Progenitor cell of endocrine pancreas (in vitro differentiated cells): ENCODE data around the gene ACKR4. TPM values are rescaled to one million over a fixed set of nuclear protein-coding genes. Genes with fewer than 3 reads are reported as not detected.

Experiments
- DNase-seq: peaks from one replicate; pipeline ENCODE4 v3.0.0; 2021; ENCODE audit warnings: low spot score; ENCODE audit not compliant: unreplicated experiment
- H3K27ac Mint-ChIP-seq: 2 replicates; pipeline ENCODE4 v1.8.0; 2021; ENCODE audit warnings: mild to moderate bottlenecking, moderate library complexity, mixed read lengths
- H3K27me3 Mint-ChIP-seq: 2 replicates; pipeline ENCODE4 v1.8.0; 2021; ENCODE audit warnings: mixed read lengths
- H3K36me3 Mint-ChIP-seq: 2 replicates; pipeline ENCODE4 v1.8.0; 2022; ENCODE audit warnings: mixed read lengths; ENCODE audit not compliant: insufficient read depth
- H3K4me1 Mint-ChIP-seq: 2 replicates; pipeline ENCODE4 v1.8.0; 2021; ENCODE audit warnings: low read depth, mixed read lengths
- H3K4me3 Mint-ChIP-seq: 2 replicates; pipeline ENCODE4 v1.8.0; 2021; ENCODE audit warnings: low read depth, mild to moderate bottlenecking, moderate library complexity, mixed read lengths
- H3K9me3 Mint-ChIP-seq: 2 replicates; pipeline ENCODE4 v1.8.0; 2021; ENCODE audit warnings: low read depth, mixed read lengths
- CTCF ChIP-seq: fragments of 200-600 bp; sonication (generic); IDR thresholded peaks from one replicate; pipeline ENCODE4 v1.5.0; 2021; ENCODE audit warnings: antibody characterized with exemption, mild to moderate bottlenecking; ENCODE audit not compliant: unreplicated experiment
- total RNA-seq: library from RNA; stranded (reverse); gene quantifications from 2 replicates; pipeline ENCODE4 v1.2.1, GENCODE V29; 2021

The ACKR4 gene
- total RNA-seq, 1 donor from 2014 or later, result not detected

- H3K36me3 Mint-ChIP-seq, result peaks cover 3% of the 10 kb centered on the region
- no peaks in the 10 kb centered on the region for H3K9me3 Mint-ChIP-seq
- no peak for TF ChIP-seq CTCF
- no peak overlapping the region for H3K27ac Mint-ChIP-seq
- DNase-seq, result no peak
- no peaks in the 10 kb centered on the region for H3K4me1 Mint-ChIP-seq
- H3K4me3 Mint-ChIP-seq, result no peak overlapping the region
- no peaks in the 10 kb centered on the region for H3K27me3 Mint-ChIP-seq
These were observed 46.3 kb downstream of the ACKR4 start for GRCh38 chr3:132643366-132643765.

GRCh38 chr3:132645058-132645457 is 48.0 kb downstream of the ACKR4 start:
- DNase-seq, result no peak
- H3K4me3 Mint-ChIP-seq, result no peak overlapping the region
- H3K27ac Mint-ChIP-seq, result no peak overlapping the region
- no peak for TF ChIP-seq CTCF
- no peaks in the 10 kb centered on the region for H3K9me3 Mint-ChIP-seq
- no peaks in the 10 kb centered on the region for H3K27me3 Mint-ChIP-seq
- peaks cover 11% of the 10 kb centered on the region for H3K4me1 Mint-ChIP-seq
- peaks cover 3% of the 10 kb centered on the region for H3K36me3 Mint-ChIP-seq

GRCh38 chr3:132650153-132650552 is 53.1 kb downstream of the ACKR4 start:
- Mint-ChIP-seq H3K9me3 (no peaks in the 10 kb centered on the region), H3K36me3 (peaks cover 2% of the 10 kb centered on the region), H3K27me3 (no peaks in the 10 kb centered on the region), H3K27ac (no peak overlapping the region), H3K4me1 (peaks cover 11% of the 10 kb centered on the region), H3K4me3 (no peak overlapping the region)
- TF ChIP-seq CTCF, result no peak
- DNase-seq, result no peak

Other genes starting within 250 kb of the ACKR4 start
- gene DNAJC13, start 179.8 kb upstream of the ACKR4 start, total RNA-seq, result 37.3 and 43.0 TPM in 2 replicates
- 14.2 and 14.8 TPM in 2 replicates for gene ACAD11, start 62.5 kb downstream of the ACKR4 start, total RNA-seq
- 40.9 and 42.7 TPM in 2 replicates for gene UBA5, start 63.1 kb downstream of the ACKR4 start, total RNA-seq
- 22.2 and 24.8 TPM in 2 replicates for gene NPHP3, start 125.1 kb downstream of the ACKR4 start, total RNA-seq